HepG2 (cell line): ENCODE results near the gene KCTD21. TPM values are rescaled to one million over a fixed set of nuclear protein-coding genes. Genes with fewer than 3 reads are reported as not detected.
A peak's percentile ranks its signal among the peaks of the same experiment; 100 is the strongest.

Source experiments
- HMG20A ChIP-seq: IDR thresholded peaks from 2 replicates; pipeline ENCODE4 v1.6.1; 2016; ENCODE audit warnings: borderline replicate concordance
- ISL2 ChIP-seq: sonication (generic); formaldehyde crosslinking; IDR thresholded peaks from 2 replicates; pipeline ENCODE4 v1.5.0; 2020; ENCODE audit warnings: missing genetic modification reagents
- MEIS2 ChIP-seq: sonication (generic); formaldehyde crosslinking; IDR thresholded peaks from 2 replicates; pipeline ENCODE4 v1.9.0; 2021; ENCODE audit warnings: mild to moderate bottlenecking, missing genetic modification reagents
- NFKBIZ ChIP-seq: IDR thresholded peaks from 2 replicates; pipeline ENCODE4 v1.6.1; 2018; ENCODE audit warnings: missing genetic modification reagents, missing compliant biosample characterization
- NRL ChIP-seq: sonication (generic); formaldehyde crosslinking; IDR thresholded peaks from 2 replicates; pipeline ENCODE4 v1.5.0; 2020; ENCODE audit warnings: missing genetic modification reagents, mild to moderate bottlenecking, moderate library complexity, borderline replicate concordance
- RORA ChIP-seq: sonication (generic); formaldehyde crosslinking; IDR thresholded peaks from 2 replicates; pipeline ENCODE4 v1.5.0; 2020; ENCODE audit warnings: mild to moderate bottlenecking, missing genetic modification reagents, moderate library complexity
- TBL1XR1 ChIP-seq: fragments of 150-350 bp; IDR thresholded peaks from 2 replicates; pipeline ENCODE4 v1.6.1; 2014; ENCODE audit warnings: borderline replicate concordance, low read length; ENCODE audit not compliant: partially characterized antibody
- ZNF460 ChIP-seq: sonication (generic); formaldehyde crosslinking; IDR thresholded peaks from 2 replicates; pipeline ENCODE4 v1.5.1; 2020; ENCODE audit warnings: missing genetic modification reagents, mild to moderate bottlenecking, borderline replicate concordance
- ZNF777 ChIP-seq: sonication (generic); formaldehyde crosslinking; IDR thresholded peaks from 2 replicates; pipeline ENCODE4 v1.4.0; 2020; ENCODE audit warnings: missing genetic modification reagents
- polyA plus RNA-seq, 8 experiments: library from polyadenylated mRNA; depleted of rRNA in 3 of 8; stranded (reverse) in 7 of 8; unstranded in 1 of 8; fragments of >200 nt; fragmentation: Illumina TruSeq in 4 of 8; extraction: Trizol in 4 of 8; gene quantifications; 2 replicates each; pipeline versions ENCODE4 v1.2.1 to v1.2.3, GENCODE V29; 2011 to 2016; ENCODE audit warnings: low read depth in 4 of 8, missing spikeins in 1 of 8, mixed read lengths in 1 of 8; ENCODE audit not compliant: insufficient read depth in 1 of 8
- total RNA-seq, 5 experiments: library from RNA; depleted of rRNA; stranded (reverse); fragments of >200 nt; fragmentation: Illumina TruSeq; extraction: Trizol; gene quantifications; 2 replicates each; pipeline ENCODE4 v1.2.3, GENCODE V29; 2016; ENCODE audit warnings: low read depth in 1 of 5
- TF ChIP-seq, protein P1 (sequence below): sonication (generic); formaldehyde crosslinking; IDR thresholded peaks from 2 replicates; pipeline ENCODE4 v1.5.0; 2020; ENCODE audit warnings: mild to moderate bottlenecking, missing genetic modification reagents, borderline replicate concordance
- TF ChIP-seq, protein P2 (sequence below): sonication (generic); formaldehyde crosslinking; IDR thresholded peaks from 2 replicates; pipeline ENCODE4 v1.4.0; 2020; ENCODE audit warnings: mild to moderate bottlenecking, missing genetic modification reagents
- TF ChIP-seq, protein P3 (sequence below): IDR thresholded peaks from 2 replicates; pipeline ENCODE4 v1.6.1; 2016; ENCODE audit warnings: mild to moderate bottlenecking
- TF ChIP-seq, protein P4 (sequence below): sonication (generic); formaldehyde crosslinking; IDR thresholded peaks from 2 replicates; pipeline ENCODE4 v1.4.0; 2020; ENCODE audit warnings: missing genetic modification reagents, borderline replicate concordance
- TF ChIP-seq, protein P5 (sequence below): IDR thresholded peaks from 2 replicates; pipeline ENCODE4 v1.6.1; 2016

KCTD21 gene
- total and polyA plus RNA-seq, 2 of the 13 experiments (the other 11 are each of a cell fraction or from before 2014, with no cell fraction given): 3.1 to 13.5 TPM

DNA sequence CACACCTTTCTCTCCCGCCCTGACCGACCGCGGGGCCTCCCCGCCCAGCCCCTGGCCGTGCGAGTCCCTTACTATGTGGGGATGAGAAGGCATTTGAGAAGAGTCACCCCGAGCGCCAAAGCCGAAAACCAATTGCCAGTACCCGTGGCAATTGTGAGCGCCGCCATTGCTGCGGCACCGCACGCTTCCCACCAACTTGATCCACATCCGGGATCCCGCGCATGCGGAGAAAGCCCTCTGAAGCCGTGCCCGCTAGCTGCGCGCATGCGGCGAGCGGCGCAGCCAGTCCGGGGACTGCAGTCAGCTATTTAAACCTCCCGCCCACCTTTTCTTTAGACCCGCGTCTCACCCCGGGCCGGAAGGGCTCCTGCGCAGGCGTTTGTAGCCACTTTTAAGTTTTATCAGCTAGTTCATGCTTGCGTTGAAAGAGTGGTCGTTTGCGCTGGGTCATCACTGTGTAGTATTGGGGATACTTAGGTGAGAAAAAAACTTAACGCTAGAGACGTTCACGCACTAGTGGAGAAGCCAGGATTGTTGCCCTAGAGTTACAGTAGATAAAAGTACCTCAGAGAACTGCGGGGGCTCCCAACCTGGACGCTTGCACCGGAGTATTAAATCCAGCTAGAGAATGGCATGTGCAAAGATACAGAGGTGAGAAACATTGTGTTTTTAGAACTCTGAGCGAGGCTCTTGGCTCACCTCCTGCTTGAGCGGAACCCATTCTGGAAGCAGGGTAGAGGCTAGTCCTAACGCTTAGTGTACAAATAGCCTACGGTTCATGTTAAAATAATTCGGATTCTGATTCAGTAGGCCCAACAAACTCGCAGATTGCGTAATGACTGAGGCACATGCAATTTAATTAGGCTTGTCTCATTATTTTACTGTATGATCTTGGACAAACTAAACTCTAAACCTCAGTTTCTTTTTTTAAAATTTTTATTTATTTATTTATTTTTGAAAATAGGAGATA lies 48.7 kb downstream of the KCTD21 start, which contains the start of gene ALG8 (continued):
- no peak for TF ChIP-seq ZNF460 (CRISPR knock-in tag)
- TF ChIP-seq HMG20A (CRISPR knock-in tag): no peak
- TF ChIP-seq, protein P1, sequence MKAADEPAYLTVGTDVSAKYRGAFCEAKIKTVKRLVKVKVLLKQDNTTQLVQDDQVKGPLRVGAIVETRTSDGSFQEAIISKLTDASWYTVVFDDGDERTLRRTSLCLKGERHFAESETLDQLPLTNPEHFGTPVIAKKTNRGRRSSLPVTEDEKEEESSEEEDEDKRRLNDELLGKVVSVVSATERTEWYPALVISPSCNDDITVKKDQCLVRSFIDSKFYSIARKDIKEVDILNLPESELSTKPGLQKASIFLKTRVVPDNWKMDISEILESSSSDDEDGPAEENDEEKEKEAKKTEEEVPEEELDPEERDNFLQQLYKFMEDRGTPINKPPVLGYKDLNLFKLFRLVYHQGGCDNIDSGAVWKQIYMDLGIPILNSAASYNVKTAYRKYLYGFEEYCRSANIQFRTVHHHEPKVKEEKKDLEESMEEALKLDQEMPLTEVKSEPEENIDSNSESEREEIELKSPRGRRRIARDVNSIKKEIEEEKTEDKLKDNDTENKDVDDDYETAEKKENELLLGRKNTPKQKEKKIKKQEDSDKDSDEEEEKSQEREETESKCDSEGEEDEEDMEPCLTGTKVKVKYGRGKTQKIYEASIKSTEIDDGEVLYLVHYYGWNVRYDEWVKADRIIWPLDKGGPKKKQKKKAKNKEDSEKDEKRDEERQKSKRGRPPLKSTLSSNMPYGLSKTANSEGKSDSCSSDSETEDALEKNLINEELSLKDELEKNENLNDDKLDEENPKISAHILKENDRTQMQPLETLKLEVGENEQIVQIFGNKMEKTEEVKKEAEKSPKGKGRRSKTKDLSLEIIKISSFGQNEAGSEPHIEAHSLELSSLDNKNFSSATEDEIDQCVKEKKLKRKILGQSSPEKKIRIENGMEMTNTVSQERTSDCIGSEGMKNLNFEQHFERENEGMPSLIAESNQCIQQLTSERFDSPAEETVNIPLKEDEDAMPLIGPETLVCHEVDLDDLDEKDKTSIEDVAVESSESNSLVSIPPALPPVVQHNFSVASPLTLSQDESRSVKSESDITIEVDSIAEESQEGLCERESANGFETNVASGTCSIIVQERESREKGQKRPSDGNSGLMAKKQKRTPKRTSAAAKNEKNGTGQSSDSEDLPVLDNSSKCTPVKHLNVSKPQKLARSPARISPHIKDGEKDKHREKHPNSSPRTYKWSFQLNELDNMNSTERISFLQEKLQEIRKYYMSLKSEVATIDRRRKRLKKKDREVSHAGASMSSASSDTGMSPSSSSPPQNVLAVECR (CRISPR knock-in tag): peak; percentile 97
- peak; percentile 78 for TF ChIP-seq NFKBIZ (CRISPR knock-in tag)
- no peak for TF ChIP-seq ISL2 (CRISPR knock-in tag)
- no peak; the same call in 1 of the 2 replicates for TF ChIP-seq ZNF777 (CRISPR knock-in tag)
- TF ChIP-seq, protein P2, sequence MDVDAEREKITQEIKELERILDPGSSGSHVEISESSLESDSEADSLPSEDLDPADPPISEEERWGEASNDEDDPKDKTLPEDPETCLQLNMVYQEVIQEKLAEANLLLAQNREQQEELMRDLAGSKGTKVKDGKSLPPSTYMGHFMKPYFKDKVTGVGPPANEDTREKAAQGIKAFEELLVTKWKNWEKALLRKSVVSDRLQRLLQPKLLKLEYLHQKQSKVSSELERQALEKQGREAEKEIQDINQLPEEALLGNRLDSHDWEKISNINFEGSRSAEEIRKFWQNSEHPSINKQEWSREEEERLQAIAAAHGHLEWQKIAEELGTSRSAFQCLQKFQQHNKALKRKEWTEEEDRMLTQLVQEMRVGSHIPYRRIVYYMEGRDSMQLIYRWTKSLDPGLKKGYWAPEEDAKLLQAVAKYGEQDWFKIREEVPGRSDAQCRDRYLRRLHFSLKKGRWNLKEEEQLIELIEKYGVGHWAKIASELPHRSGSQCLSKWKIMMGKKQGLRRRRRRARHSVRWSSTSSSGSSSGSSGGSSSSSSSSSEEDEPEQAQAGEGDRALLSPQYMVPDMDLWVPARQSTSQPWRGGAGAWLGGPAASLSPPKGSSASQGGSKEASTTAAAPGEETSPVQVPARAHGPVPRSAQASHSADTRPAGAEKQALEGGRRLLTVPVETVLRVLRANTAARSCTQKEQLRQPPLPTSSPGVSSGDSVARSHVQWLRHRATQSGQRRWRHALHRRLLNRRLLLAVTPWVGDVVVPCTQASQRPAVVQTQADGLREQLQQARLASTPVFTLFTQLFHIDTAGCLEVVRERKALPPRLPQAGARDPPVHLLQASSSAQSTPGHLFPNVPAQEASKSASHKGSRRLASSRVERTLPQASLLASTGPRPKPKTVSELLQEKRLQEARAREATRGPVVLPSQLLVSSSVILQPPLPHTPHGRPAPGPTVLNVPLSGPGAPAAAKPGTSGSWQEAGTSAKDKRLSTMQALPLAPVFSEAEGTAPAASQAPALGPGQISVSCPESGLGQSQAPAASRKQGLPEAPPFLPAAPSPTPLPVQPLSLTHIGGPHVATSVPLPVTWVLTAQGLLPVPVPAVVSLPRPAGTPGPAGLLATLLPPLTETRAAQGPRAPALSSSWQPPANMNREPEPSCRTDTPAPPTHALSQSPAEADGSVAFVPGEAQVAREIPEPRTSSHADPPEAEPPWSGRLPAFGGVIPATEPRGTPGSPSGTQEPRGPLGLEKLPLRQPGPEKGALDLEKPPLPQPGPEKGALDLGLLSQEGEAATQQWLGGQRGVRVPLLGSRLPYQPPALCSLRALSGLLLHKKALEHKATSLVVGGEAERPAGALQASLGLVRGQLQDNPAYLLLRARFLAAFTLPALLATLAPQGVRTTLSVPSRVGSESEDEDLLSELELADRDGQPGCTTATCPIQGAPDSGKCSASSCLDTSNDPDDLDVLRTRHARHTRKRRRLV (CRISPR knock-in tag): no peak
- TF ChIP-seq, protein P3, sequence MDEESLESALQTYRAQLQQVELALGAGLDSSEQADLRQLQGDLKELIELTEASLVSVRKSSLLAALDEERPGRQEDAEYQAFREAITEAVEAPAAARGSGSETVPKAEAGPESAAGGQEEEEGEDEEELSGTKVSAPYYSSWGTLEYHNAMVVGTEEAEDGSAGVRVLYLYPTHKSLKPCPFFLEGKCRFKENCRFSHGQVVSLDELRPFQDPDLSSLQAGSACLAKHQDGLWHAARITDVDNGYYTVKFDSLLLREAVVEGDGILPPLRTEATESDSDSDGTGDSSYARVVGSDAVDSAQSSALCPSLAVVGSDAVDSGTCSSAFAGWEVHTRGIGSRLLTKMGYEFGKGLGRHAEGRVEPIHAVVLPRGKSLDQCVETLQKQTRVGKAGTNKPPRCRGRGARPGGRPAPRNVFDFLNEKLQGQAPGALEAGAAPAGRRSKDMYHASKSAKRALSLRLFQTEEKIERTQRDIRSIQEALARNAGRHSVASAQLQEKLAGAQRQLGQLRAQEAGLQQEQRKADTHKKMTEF (CRISPR knock-in tag): peak; percentile 88
- peak; percentile 64; the same call in 1 of the 2 replicates for TF ChIP-seq MEIS2 (CRISPR knock-in tag)
- TF ChIP-seq TBL1XR1: peak; percentile 45
- TF ChIP-seq RORA (CRISPR knock-in tag): no peak
- TF ChIP-seq NRL (CRISPR knock-in tag): peak; percentile 64
- TF ChIP-seq, protein P4, sequence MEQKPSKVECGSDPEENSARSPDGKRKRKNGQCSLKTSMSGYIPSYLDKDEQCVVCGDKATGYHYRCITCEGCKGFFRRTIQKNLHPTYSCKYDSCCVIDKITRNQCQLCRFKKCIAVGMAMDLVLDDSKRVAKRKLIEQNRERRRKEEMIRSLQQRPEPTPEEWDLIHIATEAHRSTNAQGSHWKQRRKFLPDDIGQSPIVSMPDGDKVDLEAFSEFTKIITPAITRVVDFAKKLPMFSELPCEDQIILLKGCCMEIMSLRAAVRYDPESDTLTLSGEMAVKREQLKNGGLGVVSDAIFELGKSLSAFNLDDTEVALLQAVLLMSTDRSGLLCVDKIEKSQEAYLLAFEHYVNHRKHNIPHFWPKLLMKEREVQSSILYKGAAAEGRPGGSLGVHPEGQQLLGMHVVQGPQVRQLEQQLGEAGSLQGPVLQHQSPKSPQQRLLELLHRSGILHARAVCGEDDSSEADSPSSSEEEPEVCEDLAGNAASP (CRISPR knock-in tag): peak; percentile 54; the same call in 1 of the 2 replicates
- TF ChIP-seq, protein P5, sequence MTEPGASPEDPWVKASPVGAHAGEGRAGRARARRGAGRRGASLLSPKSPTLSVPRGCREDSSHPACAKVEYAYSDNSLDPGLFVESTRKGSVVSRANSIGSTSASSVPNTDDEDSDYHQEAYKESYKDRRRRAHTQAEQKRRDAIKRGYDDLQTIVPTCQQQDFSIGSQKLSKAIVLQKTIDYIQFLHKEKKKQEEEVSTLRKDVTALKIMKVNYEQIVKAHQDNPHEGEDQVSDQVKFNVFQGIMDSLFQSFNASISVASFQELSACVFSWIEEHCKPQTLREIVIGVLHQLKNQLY (CRISPR knock-in tag): 0 out of 2 replicates have a peak, but pooled peaks have one; percentile 59
